GM18858 (cell line): ENCODE results near the gene ADGRV1.

Experiments
- ATAC-seq: cut with Tn5 transposase; IDR thresholded peaks from one replicate; pipeline ENCODE4 v1.9.1; 2021; ENCODE audit not compliant: unreplicated experiment

Gene ADGRV1, protein sequence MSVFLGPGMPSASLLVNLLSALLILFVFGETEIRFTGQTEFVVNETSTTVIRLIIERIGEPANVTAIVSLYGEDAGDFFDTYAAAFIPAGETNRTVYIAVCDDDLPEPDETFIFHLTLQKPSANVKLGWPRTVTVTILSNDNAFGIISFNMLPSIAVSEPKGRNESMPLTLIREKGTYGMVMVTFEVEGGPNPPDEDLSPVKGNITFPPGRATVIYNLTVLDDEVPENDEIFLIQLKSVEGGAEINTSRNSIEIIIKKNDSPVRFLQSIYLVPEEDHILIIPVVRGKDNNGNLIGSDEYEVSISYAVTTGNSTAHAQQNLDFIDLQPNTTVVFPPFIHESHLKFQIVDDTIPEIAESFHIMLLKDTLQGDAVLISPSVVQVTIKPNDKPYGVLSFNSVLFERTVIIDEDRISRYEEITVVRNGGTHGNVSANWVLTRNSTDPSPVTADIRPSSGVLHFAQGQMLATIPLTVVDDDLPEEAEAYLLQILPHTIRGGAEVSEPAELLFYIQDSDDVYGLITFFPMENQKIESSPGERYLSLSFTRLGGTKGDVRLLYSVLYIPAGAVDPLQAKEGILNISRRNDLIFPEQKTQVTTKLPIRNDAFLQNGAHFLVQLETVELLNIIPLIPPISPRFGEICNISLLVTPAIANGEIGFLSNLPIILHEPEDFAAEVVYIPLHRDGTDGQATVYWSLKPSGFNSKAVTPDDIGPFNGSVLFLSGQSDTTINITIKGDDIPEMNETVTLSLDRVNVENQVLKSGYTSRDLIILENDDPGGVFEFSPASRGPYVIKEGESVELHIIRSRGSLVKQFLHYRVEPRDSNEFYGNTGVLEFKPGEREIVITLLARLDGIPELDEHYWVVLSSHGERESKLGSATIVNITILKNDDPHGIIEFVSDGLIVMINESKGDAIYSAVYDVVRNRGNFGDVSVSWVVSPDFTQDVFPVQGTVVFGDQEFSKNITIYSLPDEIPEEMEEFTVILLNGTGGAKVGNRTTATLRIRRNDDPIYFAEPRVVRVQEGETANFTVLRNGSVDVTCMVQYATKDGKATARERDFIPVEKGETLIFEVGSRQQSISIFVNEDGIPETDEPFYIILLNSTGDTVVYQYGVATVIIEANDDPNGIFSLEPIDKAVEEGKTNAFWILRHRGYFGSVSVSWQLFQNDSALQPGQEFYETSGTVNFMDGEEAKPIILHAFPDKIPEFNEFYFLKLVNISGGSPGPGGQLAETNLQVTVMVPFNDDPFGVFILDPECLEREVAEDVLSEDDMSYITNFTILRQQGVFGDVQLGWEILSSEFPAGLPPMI (N-terminal part only)

DNA sequence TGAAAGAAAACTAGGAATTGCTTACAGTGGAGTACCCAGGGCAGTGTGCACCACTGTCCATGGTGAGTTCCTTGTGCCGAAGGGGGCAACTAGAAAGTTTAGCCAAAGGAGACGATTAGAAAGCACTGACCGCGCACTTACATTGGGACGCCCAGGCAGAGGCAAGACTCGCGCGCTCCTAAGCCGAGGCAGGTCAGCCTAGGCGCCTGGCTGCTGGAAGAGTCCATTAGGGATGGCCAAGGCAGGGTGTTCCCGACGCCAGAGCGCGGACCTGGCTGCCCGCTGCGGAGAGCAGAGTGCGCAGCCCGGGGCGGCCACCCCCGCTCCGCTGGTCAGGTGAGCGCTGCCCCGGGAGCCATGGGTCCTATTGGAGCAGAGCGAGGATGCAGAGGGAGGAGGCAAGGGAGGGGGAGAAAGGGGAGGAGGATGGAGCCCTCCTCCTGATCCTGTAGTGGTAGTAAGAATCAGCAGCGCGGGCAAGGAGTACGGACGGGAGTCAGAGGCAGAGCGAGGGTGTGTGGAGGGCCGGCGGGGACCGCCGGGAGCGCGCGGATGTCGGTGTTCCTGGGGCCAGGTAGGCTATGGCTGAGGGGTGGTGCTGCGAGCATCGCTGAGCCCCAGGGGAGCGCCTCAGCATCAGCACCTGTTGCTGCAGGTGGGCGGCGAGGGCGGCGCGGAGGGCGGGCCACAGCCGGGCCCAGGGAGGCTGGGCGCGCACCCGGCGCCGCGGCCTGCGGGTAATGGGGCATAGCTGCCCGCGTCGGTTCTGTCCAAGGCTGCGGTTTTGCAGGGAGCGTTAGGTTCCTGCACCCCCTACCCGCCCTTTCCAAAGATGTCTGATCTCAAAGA, at the start of gene ADGRV1:
TSS of gene ADGRV1 (plus strand) at position 454 of the 849 bp plus-strand sequence. CDS start at position 553, 99 bp downstream.
- ATAC-seq = no peak

DNA sequence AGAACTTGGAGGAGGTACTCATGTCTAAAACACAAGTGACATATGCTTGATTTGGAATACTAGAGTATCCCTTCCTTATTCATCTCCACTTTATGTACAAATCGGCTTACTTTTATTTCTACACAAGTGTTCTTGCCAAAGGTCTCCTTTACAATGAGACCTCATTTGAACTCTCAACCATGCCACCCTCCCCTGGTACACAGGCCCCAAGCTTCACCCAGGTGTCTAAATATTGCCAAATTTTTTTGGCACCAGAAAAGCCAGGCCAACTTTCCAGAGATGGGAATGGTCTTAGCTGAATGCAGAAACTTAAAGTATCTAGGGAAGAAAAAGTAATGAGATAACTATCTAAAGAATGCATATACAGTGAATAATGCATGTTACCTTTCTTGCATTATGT, 48.2 kb upstream of the ADGRV1 start:
- ATAC-seq = no peak

DNA sequence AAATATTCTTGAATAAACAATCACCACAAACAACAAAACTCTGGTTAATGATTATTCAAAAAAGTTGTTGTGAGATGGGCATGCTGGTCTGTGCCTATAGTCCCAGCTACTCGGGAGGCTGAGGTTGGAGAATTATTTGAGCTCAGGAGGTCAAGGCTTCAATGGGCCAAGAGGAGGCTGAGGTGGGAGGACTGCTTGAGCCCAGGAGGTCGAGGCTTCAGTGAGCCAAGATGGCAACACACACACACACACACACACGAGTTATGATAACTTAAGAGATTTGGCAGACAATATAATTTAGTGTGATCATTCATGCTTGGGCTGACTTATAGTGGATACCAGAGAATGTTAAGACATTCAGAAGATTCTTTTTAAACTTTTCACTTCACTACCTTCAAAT, 44.1 kb upstream of the ADGRV1 start:
- ATAC-seq = no peak

DNA sequence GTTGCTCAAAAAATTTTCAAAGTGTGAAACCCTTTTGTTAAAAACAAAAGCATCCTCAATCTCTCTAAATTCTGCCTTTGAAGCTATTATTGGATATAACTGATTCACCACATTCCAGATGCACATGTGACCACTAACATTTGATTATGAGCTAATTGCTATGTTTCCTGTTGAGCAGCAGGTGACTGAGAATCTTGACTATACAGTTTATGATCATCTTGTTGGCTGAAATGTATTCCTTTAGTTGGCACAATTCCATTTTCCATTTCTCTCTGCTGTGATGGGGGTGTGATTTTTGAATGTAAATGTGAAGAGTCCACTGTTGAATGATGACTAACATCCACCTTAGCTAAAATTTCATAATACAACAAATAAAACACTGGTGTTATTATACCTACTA, 39.9 kb upstream of the ADGRV1 start:
- ATAC-seq = no peak

DNA sequence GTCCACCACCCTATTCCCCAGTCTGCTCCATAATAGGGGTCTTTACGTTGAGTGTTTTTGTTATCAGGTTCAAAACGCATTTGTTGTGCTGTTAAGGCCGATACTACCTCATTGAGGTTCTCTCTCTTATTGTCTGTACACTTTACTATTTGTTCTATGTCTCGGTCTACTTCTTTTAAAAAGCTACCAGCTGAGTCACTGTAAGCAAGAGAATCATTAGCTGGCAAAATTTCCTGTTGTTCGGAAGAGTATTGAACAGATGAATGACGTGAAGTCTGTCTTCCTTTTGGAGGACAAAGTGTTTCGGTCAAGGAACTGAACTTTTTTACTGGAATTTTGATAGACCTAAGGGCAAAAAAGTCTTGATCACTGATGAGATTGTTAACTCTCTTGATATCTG, 39.5 kb upstream of the ADGRV1 start:
- ATAC-seq = no peak

DNA sequence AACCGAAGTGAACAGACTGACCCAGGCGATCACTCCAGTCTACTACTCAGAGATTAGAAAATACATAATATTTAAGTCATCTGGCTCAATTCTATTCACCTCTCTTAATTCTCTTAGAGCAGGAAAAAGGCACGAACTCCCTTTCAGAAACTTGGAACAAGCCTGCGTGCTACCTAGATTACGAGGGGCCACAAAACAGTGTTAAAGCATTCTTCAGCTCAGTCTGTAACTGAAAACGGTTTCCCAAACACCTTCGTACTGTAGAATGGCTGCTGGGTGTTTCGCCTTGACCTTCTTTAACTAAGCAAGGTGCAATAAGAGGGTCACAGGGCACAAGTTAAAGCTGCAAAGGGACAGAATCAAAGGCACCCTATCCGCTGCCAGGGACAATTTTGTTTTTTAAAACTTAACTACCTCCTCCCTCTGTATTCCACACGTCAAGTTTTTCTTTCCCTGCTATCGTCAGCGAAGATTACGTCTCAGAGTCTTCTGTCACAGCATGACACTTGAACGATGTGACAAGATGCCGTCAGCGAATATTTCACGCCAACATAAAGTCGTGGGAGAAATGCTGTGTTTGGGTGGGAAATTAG, 29.9 kb upstream of the ADGRV1 start:
- ATAC-seq = no peak

DNA sequence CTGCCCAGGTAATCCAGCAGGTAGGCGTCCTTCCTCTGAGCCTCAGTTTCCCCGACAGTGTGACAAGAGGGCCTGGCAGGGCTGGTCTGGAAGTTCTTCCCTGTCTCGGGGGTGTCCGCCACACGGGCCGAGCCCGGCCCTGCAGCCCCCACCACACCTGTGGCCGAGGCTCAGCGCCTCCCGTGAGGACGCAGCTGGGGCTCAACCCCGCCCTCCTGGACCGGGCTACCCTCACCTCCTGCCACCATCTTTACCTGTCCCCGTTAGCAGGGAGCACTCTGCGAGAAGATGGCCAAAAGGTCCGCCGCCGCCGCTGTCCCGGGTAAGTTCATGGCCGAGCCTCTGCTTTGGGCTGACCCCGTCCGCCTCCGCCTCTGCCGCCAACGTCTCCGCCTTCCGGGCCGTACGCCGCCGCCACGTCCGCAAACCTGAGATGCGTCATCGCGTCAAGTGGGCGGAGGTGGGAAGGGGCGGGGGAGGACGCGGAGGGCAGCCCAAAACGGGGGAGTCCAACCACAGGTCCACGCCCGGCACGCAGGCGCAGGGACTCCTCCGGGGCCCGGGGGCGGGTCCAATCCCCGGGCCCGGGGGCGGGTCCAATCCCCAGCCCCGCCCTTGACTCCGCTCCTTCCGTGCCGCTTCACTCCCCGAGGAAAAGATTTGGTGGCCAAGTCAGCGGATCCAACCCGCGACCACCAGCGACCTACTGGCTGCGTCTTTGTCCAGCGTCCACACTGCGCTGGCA, 29.2 kb upstream of the ADGRV1 start, which contains the start of gene LYSMD3:
TSS of gene LYSMD3 (minus strand) at position 391 of the 745 bp plus-strand sequence. CDS start 4,295 bp downstream, outside the sequence.
- ATAC-seq = peak; percentile 75

DNA sequence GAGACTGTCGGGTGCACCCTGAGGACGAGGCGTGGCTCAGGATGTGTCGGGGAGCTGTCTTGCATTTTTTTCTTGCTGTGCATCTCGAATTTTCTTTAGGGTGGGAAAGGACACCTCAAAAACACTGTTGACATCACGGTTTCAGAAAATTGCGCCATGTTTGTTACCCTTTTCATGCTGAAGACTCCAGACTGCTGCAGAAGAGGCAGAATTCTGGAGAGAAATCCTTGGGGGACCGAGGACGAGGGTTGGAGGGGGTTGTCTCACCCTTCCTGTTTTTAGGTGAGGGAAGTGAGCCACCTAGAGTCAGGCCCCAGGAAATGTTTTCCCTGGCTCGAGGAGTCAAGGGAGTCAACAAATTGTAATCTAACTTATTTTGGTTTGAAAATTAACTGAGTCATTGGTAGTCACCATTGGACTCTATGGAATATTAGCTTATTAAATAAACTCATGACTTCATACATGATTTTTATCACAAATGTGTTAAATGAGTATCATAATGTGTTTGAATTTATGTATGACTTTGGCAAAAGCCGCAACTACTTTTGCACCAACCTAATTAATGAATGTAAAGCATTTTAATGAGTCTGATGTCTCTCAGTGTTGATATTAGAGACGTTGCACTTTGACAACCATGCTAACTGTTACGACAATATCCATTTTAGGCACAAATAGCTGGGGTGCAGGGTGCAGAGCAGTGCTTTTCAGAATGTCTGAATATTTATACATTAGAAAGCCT, 28.5 kb upstream of the ADGRV1 start:
- ATAC-seq = peak; percentile 37

DNA sequence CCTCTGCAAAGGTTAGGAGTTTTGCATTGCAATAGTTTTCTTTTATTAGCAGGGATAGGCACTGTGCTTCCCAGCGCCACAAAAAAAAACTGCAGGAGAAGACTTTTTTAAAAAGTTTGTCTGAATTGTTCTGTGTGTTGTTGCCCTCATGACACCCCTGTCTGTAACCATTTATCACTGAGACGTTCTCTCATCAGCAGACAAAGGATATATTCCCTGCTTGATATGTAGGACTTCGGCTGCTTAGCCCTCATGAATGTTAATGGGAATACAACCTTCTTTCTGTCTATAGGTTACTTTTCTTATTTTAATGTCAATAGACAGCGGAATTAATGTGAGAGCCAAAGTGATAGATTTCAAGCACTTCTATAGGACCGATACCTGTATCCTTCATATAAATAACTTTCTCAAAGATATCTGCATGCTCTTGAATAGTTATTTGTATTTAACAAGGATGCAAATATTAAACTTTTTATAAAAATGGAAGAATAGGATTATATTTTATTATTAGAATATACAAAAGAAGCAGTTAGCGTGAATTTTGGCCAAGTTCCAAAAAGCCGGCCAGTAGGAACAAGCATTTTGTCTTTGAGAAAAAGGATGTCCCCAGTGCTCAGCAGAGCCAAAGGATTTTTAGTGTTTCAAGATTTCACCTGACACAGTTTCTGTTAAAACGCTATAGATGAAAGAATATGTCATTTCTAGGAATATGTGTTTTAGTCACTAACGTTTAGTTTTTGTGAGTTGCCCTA, 27.7 kb upstream of the ADGRV1 start:
- ATAC-seq = no peak

DNA sequence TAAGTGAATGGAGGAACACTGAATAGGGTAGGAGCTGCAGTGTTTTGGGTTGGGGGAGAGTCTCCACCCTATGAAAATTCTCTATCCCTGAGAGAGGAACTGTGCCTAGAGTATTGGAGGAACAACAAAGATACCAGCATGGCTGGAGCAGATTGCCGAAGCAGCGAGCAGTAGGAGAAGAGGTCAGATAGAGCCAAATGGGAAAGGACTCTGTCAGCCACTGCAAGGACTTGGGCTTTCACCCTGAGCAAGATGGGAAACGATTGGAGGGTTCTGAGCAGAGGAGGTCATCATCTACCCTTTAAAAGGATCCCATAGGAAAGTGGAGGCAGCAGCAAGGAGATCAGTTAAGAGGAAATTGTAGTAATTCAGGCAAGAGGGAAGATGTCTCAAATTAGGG, 24.8 kb upstream of the ADGRV1 start:
- ATAC-seq = no peak

DNA sequence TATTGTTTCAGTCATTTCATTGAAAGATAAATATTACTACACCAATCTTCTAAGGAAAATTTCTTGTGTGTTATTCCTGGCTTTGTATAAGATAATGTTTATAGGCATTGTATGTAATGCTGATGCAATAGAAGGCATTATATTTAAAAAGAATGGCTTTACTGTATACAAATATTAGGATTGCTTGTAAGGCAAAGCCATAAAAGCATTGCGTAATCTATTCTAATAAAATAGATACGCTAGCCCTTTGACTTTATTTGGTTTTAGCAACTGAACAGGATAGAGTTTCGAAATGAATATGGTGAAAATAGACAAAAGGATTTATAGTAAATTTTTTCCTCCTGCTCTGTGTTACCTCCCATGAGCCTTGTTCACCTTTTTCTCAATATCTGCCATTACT, 23.7 kb upstream of the ADGRV1 start:
- ATAC-seq = no peak

DNA sequence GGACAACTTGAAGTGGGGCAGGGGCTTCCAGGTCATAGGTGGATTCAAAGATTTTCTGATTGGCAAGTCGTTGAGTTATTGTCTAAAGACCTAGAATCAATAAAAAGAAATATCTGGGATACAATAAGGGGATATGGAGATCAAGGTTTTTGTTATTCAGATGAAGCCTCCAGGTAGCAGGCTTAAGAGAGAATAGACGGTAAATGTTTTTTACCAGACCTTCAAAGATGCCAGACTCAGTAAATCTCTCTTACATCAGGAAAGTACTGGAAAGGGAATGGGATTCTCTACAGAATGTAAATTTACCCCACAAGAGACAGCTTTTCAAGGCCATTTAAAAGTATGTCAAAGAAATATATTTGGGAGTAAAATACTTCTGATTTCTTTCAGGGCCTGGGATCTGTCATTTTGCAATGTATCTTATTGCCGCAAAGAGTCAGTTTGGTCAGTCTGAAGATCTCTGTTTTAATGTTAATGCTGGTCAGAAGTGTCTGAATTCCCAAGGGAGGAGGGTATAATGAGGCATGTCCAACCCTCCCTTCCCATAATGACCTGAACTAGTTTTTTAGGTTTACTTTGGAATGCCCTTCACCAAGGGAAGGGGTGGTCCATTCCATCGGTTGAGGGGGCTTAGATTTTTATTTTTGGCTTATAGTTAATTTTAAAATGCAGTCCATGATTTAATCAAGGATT, 15.6 kb upstream of the ADGRV1 start:
- no peak for ATAC-seq

DNA sequence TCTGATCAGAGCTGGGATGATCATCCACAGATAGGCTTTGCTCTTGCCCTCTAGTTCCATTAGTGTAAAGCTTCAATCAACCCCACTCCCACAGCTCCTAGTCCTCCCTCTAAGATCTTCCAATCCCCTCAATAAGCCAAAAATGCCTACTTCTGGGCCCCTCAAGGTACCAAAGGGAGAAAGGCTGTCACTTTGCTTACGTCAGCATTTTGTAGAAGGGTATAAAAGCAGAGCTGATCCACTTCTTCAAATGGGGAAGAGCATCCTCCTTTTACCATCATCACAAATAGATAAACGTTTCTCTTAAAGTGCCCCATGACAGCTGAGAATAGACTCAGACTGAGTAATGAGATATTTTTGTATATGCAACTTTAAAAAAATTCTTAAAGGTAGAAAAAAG, 13.1 kb upstream of the ADGRV1 start:
- no peak for ATAC-seq

DNA sequence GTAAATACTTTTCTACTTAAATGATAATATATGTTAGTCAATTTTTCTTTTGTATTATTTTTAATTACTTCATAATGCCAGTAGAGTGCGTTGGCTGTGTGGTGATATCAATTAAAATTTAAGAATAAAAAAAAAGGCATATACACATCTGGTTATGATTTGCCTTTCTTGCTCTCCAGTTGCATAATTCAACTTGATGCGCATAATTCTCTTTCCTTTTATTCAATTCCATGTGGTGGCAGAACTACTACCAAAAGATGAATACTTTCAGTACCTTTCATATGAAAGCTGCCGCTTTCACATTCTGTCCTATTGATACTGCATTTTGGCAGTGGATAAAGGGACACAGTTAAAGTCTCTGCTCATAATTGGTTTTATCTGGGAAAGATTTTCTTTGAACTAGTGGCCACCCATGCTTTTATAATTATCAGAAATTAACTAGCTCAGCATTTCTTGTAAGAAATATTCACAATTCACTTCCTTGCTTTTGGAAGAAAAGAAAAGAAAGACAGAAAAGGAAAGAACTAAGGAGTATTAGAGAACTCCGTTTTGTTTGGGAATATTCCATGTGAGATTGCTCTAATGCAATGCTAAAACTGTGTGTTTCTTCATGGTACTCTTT, 12.3 kb upstream of the ADGRV1 start:
- ATAC-seq = no peak

DNA sequence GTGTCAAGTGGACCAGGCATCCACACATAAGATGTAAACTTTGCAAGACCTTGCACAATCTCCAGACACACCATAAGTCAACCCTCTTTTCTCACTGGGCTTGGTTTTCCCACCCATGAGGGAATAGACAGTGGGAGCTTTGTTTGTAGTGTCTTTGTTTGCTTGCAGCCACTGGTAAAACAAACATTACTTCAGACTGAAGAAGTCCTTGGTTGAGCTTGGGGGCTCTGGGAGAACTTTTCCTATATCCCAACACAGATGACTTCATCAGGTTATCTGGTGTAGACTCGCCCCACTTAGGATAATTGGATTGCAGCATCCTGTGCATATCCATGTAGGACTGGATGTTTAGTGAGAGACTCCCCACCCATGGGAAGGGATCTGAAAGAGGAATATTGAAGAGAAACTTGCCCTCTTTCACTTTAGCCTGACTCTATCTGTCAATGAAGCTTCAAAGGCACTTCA, 11.5 kb upstream of the ADGRV1 start:
- no peak for ATAC-seq

DNA sequence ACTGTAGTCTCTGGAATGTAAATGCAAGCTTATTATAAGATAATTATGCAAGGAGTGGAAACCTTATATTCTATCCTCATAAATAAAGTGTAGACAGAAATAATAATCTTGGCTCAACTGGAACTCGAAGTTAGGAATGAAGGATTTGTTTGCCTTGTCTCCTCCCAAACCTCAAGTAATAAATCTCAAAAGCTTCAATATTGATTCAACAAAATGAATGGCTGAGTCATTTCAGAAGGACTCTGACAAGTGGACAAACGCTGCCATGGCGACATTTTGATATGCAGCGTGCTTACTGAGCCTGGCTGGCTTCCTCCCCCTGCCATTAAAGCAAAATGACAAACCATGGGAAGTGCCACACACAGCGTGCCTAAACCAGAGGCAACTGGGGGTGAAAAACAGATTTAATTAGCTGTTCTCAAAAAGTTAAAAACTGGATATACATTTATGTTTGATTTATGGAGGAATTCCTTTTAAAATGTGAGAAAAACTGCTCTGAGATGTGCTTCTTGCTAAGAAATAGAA, 10.5 kb upstream of the ADGRV1 start:
- ATAC-seq = no peak
